Adrenal gland (tissue), 12 donors: ENCODE measurements around the gene C12orf57. TPM values are rescaled to one million over a fixed set of nuclear protein-coding genes. Genes with fewer than 3 reads are reported as not detected.

Experiments used
- DNase-seq, 7 donors: peaks; one replicate each; pipeline ENCODE4 v3.0.0-alpha.2; 2019 to 2020
- H3K27ac ChIP-seq, 5 donors: fragments of 200-600 bp; sonication (generic) in 4 of 5; 1 replicate in 3 of 5; 2 replicates in 2 of 5; pipeline versions ENCODE4 v1.5.1 to v1.8.0; 2016 to 2020; ENCODE audit warnings: mild to moderate bottlenecking in 1 of 5
- H3K27me3 ChIP-seq: fragments of 200-600 bp; 2 replicates; pipeline ENCODE4 v1.8.0; 2021
- H3K36me3 ChIP-seq, 2 donors: fragments of 200-600 bp; replicated peaks in 1 of 2; 1 replicate in 1 of 2; 2 replicates in 1 of 2; pipeline versions ENCODE4 v1.5.1 to v1.8.0; 2018 to 2022
- H3K4me1 ChIP-seq, 2 donors: fragments of 200-600 bp; replicated peaks in 1 of 2; 1 replicate in 1 of 2; 2 replicates in 1 of 2; pipeline versions ENCODE4 v1.5.1 to v1.8.0; 2018 to 2021
- H3K4me3 ChIP-seq, 4 donors: fragments of 200-600 bp; sonication (generic) in 3 of 4; one replicate each; pipeline ENCODE4 v1.5.1; 2016 to 2018
- H3K9me3 ChIP-seq, 3 donors: fragments of 200-600 bp; sonication (generic) in 1 of 3; replicated peaks in 1 of 3; 1 replicate in 2 of 3; 2 replicates in 1 of 3; pipeline versions ENCODE4 v1.5.1 to v1.8.0; 2016 to 2021
- CTCF ChIP-seq, 6 experiments: fragments of 450-650 bp in 4 of 6; fragments of 200-600 bp in 2 of 6; sonication (generic) in 1 of 6; IDR thresholded peaks; 1 replicate in 5 of 6; 2 replicates in 1 of 6; pipeline versions ENCODE4 v1.5.1 to v1.8.0; 2016 to 2021; ENCODE audit warnings: antibody characterized with exemption in 6 of 6, mild to moderate bottlenecking in 2 of 6, moderate library complexity in 1 of 6
- POLR2A ChIP-seq, 2 donors: fragments of 450-650 bp; IDR thresholded peaks; one replicate each; pipeline ENCODE4 v1.6.1; 2017; ENCODE audit warnings: antibody characterized with exemption in 2 of 2, mild to moderate bottlenecking in 2 of 2, moderate library complexity in 1 of 2
- WGBS, 4 donors: extraction: QIAGEN DNeasy Blood & Tissue Kit in 2 of 4; methylation state at CpG; one replicate each; pipeline versions ENCODE4 v1.1.5 to v1.1.7; 2013 to 2017; 5-methylcytosine and 5-hydroxymethylcytosine counted together
- intact Hi-C, 2 donors: fragments of 100-400 bp; cut with DNase I; formaldehyde crosslinking; loops; one replicate each; pipeline versions ENCODE4 v1.14.1 to v1.15.0; 2022 to 2023
- polyA plus RNA-seq, 3 donors: library from polyadenylated mRNA; stranded (reverse); fragments of 200-250 nt in 2 of 3; fragments of 350-450 nt in 1 of 3; fragmentation: Illumina TruSeq in 1 of 3; extraction: RNeasy Lipid Tissue Mini Kit (QIAGEN cat#74804) in 1 of 3; gene quantifications; one replicate each; pipeline ENCODE4 v1.2.3, GENCODE V29; 2013 to 2014
- total RNA-seq, 9 donors: library from RNA; depleted of rRNA in 4 of 9; stranded (reverse); fragments of >200 nt in 4 of 9; fragments of 120-200 nt in 1 of 9; fragmentation: NEBNext Ultra II Directional in 1 of 9; extraction: Animal tissue kit (Norgen Biotek cat#: 25700) in 1 of 9; gene quantifications; one replicate each; pipeline versions ENCODE4 v1.1.0 to v1.2.4, GENCODE V29; 2013 to 2023
- donor health status: healthy with polysubstance abuse.
- donor health status: Bipolar disorder and iron deficiency.
- donor health status: DM: yes; HTN: yes; CAD: no.
- donor health status: DM: no; HTN: no; CAD: no.
- donor health status: DM: no; HTN: no; CAD: no.
- donor health status: DM: yes; HTN: yes; CAD: no.

Gene C12orf57
- total and polyA plus RNA-seq, 12 donors: 58.4 to 505 (median 277) TPM

DNA sequence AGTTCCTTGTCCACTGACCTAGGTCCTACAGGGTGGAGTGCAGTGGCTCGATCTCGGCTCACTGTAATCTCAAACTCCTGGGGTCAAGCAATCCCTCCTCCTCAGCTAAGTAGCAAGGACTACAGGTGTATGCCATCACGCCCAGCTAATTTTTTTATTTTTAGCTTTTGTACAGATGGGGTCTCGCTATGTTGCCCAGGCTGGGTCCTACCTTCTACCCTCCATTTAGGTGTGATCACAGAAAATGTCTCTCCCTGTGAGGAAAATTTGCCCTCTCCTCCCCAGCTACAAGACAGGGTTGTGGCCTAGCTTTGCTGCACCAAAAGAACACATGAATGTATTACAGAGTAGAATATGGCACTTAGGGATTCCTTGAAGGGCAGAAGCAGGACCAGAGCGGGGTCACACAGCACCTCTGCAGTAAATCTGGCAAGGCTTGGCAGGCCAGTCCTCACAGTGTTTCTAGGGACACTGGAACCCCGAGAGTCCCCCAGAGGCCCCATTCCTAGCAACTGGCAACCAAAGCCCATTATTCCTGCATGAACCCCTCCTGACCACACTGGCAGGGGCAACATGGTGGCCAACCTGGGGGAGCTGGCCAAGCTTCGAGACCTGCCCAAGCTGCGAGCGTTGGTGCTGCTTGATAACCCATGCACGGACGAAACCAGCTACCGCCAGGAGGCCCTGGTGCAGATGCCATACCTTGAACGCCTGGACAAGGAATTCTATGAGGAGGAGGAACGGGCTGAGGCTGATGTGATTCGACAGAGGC is 31.5 kb upstream of the C12orf57 start:
- intact Hi-C loops: no loop called here
- Histone ChIP-seq H3K4me3 (no peak overlapping the region), H3K27me3 (no peaks in the 10 kb centered on the region), H3K27ac (no peak overlapping the region), H3K36me3 (peaks cover 0 to 5% of the 10 kb centered on the region in 2 donors), H3K4me1 (peaks cover 6 to 12% of the 10 kb centered on the region in 2 donors), H3K9me3 (no peaks in the 10 kb centered on the region)
- TF ChIP-seq POLR2A (IDR thresholded peaks at IDR 0.05) (no peak), CTCF (IDR thresholded peaks at IDR 0.05) (no peak)
- WGBS, 4 donors: 83 to 89% (median 84%) methylated on average over 15 of the region's 15 CpGs
- DNase-seq: no peak

DNA sequence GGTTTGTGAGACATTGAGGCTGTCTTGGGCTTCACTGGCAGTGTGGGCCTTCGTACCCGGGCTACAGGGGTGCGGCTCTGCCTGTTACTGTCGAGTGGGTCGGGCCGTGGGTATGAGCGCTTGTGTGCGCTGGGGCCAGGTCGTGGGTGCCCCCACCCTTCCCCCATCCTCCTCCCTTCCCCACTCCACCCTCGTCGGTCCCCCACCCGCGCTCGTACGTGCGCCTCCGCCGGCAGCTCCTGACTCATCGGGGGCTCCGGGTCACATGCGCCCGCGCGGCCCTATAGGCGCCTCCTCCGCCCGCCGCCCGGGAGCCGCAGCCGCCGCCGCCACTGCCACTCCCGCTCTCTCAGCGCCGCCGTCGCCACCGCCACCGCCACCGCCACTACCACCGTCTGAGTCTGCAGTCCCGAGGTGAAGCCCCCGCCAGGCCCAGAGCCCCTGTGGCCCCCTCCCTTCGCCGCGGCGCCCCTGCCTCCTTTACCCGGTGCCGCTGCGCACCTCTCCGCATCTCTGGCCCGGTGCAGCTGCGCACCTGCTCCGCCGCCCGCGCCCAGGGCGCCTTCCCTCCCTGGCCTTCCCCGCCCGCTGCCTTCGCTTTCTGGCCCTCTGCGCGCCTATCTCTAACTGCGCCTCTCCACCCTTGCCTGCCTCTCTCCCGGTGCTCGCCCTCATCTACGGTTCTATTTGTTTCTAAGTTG is 29.4 kb upstream of the C12orf57 start, which contains the start of gene ENO2:
Gene ENO2 (plus strand): TSS at position 335 of the 701 bp plus-strand sequence. CDS start 1,253 bp downstream, outside the sequence.
- Histone ChIP-seq H3K36me3 (peaks cover 0 to 5% of the 10 kb centered on the region in 2 donors), H3K27me3 (no peaks in the 10 kb centered on the region), H3K9me3 (no peaks in the 10 kb centered on the region), H3K4me3 (peak within 1 kb of the TSS; percentile 24 to 69 (median 41)), H3K4me1 (peaks cover 6 to 12% of the 10 kb centered on the region in 2 donors), H3K27ac (peak within 1 kb of the TSS in 3 of 5 donors; percentile 52 to 85 (median 76))
- WGBS, 4 donors: 0 to 1% (median 1%) methylated on average over 28 to 67 of the region's 68 CpGs
- DNase-seq: peak; percentile 68 to 90 (median 82)
- peak in 1 of 2 donors; percentile 52 for TF ChIP-seq POLR2A (IDR thresholded peaks at IDR 0.05)
- TF ChIP-seq CTCF (IDR thresholded peaks at IDR 0.05): no peak
- intact Hi-C loops: no loop called here

DNA sequence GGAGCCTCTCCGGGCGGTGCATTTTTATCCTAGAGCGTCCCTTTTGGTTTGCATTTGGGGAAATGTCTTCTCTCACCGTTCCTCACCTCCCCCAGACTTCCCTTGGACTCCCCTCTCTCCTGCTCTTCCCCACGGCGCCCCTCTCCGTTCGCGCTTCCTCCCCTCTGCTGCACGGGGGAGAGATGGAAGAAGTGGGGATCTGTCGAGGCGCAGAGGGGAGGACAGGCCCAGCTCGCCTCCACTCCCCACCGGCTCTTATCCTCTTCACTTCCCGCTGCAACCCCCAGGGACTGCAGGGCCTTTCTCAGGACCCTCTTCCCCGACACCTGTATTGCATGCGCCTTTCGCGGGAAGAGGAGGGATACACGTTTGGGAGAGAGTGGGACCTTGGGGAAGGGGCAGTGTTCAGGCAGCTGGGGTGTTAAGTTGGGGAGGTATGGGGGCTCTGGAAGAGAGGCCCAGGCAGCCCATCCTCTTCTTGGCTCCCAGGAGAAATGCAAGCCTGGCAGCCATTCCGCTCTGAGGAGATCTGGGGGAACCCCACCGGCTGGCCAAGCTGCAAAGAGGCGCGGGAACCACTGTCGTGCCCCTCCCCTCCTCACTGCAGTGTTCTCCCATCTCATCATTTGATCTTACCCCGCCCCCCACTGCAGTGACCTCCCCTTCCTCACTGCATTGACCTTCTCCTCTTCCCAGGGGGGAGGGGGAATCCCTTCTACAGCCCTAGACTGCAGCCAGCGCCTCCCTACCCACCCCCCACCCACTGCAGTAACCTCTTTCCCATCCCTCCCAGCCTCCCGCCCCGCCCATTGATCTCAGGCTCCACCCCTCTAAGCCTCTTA is 28.7 kb upstream of the C12orf57 start:
- H3K36me3 ChIP-seq: peaks cover 0 to 5% of the 10 kb centered on the region in 2 donors
- 27 to 40% (median 31%) methylated on average over 27 to 29 of the region's 29 CpGs for WGBS, 4 donors
- peaks cover 6 to 12% of the 10 kb centered on the region in 2 donors for H3K4me1 ChIP-seq
- H3K9me3 ChIP-seq: no peaks in the 10 kb centered on the region
- peak overlapping the region; percentile 24 to 69 (median 41) for H3K4me3 ChIP-seq
- TF ChIP-seq CTCF (IDR thresholded peaks at IDR 0.05): no peak
- TF ChIP-seq POLR2A (IDR thresholded peaks at IDR 0.05): no peak
- H3K27me3 ChIP-seq: no peaks in the 10 kb centered on the region
- intact Hi-C loops: no loop called here
- peak overlapping the region in 2 of 5 donors; percentile 76 to 85 for H3K27ac ChIP-seq
- peak in 1 of 7 donors; percentile 18 for DNase-seq
